Mucosa of descending colon (tissue), 3 donors: Measurements from ENCODE around the gene CWF19L1. TPM values are rescaled to one million over a fixed set of nuclear protein-coding genes. Genes with fewer than 3 reads are reported as not detected.
"Not testable (repeated sequence)": the region's sequence is repeated elsewhere in the genome, so short reads cannot be mapped to it uniquely, and the experiment has no call there.

ENCODE experiments used
- ATAC-seq: fragments of 200-7000 bp; cut with Tn5 transposase; one replicate; pipeline ENCODE4 v1.9.1; 2020; ENCODE audit warnings: mild to moderate bottlenecking, moderate library complexity
- DNase-seq, 3 donors: peaks; one replicate each; pipeline ENCODE4 v3.0.0-alpha.2; 2020
- H3K36me3 ChIP-seq: fragments of 200-600 bp; one replicate; pipeline ENCODE4 v1.8.0; 2021; ENCODE audit warnings: low read depth, mild to moderate bottlenecking
- H3K4me1 ChIP-seq: fragments of 200-600 bp; one replicate; pipeline ENCODE4 v1.8.0; 2021; ENCODE audit warnings: low read depth, mild to moderate bottlenecking
- H3K4me3 ChIP-seq: fragments of 200-600 bp; one replicate; pipeline ENCODE4 v1.8.0; 2021; ENCODE audit warnings: mild to moderate bottlenecking
- H3K9me3 ChIP-seq: fragments of 200-600 bp; one replicate; pipeline ENCODE4 v1.8.0; 2021; ENCODE audit warnings: mild to moderate bottlenecking
- CTCF ChIP-seq: fragments of 200-600 bp; IDR thresholded peaks from one replicate; pipeline ENCODE4 v1.8.0; 2022; ENCODE audit warnings: antibody characterized with exemption, mild to moderate bottlenecking
- intact Hi-C, 2 donors: fragments of 100-400 bp; cut with DNase I in 1 of 2; cut with micrococcal nuclease in 1 of 2; formaldehyde crosslinking; loops; one replicate each; pipeline versions ENCODE4 v1.11.0 to v1.11.1; 2022; cut with DNase I, micrococcal nuclease
- total RNA-seq, 3 donors: library from RNA; stranded (reverse); fragmentation: NEBNext Ultra II Directional in 2 of 3; extraction: Animal tissue kit (Norgen Biotek cat#: 25700) in 2 of 3; gene quantifications; one replicate each; pipeline versions ENCODE4 v1.2.1 to v1.2.4, GENCODE V29; 2021 to 2023
- donor health status: DM: no; HTN: no; CAD: no; lungs with moderate emphysema.
- donor health status: DM: no; HTN: no; CAD: no.
- donor health status: DM: no; HTN: yes; CAD: no.

CWF19L1 gene
- total RNA-seq, 3 donors from 2014 or later = 15.5 to 17.0 (median 16.6) TPM

GRCh38 chr10:100289641-100290040 lies 22.2 kb upstream of the CWF19L1 start:
- DNase-seq (no peak), ATAC-seq (no peak)
- no peaks in the 10 kb centered on the region for H3K9me3 ChIP-seq
- TF ChIP-seq CTCF = no peak
- peaks cover 8% of the 10 kb centered on the region for H3K4me1 ChIP-seq
- intact Hi-C loops = no loop called here
- no peaks in the 10 kb centered on the region for H3K36me3 ChIP-seq
- no peak overlapping the region for H3K4me3 ChIP-seq

- no peaks in the 10 kb centered on the region for H3K9me3 ChIP-seq
- H3K4me1 ChIP-seq = peaks cover 8% of the 10 kb centered on the region
- intact Hi-C loops = no loop called here
- no peak overlapping the region for H3K4me3 ChIP-seq
- no peaks in the 10 kb centered on the region for H3K36me3 ChIP-seq
- ATAC-seq = no peak
- DNase-seq = no peak
- TF ChIP-seq CTCF = no peak
Observed at GRCh38 chr10:100288196-100288595, 20.8 kb upstream of the CWF19L1 start.

- Histone ChIP-seq H3K36me3 (no peaks in the 10 kb centered on the region), H3K9me3 (no peaks in the 10 kb centered on the region), H3K4me1 (peaks cover 8% of the 10 kb centered on the region), H3K4me3 (no peak overlapping the region)
- no peak for DNase-seq
- intact Hi-C loops = no loop called here
- ATAC-seq = no peak
- no peak for TF ChIP-seq CTCF
Observed at GRCh38 chr10:100287756-100288155, 20.3 kb upstream of the CWF19L1 start.

- no peaks in the 10 kb centered on the region for H3K9me3 ChIP-seq
- no peaks in the 10 kb centered on the region for H3K36me3 ChIP-seq
- peaks cover 8% of the 10 kb centered on the region for H3K4me1 ChIP-seq
- ATAC-seq (peak; percentile 98), DNase-seq (peak; percentile 84 to 91 (median 89))
- intact Hi-C loops = no loop called here
- peak within 1 kb of the TSS; percentile 86 for H3K4me3 ChIP-seq
- TF ChIP-seq CTCF = no peak
Observed at GRCh38 chr10:100286051-100287033, 18.9 kb upstream of the CWF19L1 start, which contains the start of gene BLOC1S2. BLOC1S2 (minus strand) TSS chr10:100286680; CDS start chr10:100286659, 21 bp downstream.

- ATAC-seq, intact Hi-C loops: not testable (repeated sequence)
Observed at GRCh38 chr10:100285326-100285725, 17.9 kb upstream of the CWF19L1 start.

GRCh38 chr10:100282907-100283306 lies 15.5 kb upstream of the CWF19L1 start:
- no peak for TF ChIP-seq CTCF
- Histone ChIP-seq H3K4me3 (no peak overlapping the region), H3K4me1 (peaks cover 8% of the 10 kb centered on the region), H3K9me3 (no peaks in the 10 kb centered on the region), H3K36me3 (no peaks in the 10 kb centered on the region)
- DNase-seq (no peak), ATAC-seq (no peak)
- intact Hi-C loops = no loop called here

More at GRCh38 chr10:100285326-100285725, 17.9 kb upstream of the CWF19L1 start:
- not testable (repeated sequence) for DNase-seq, H3K4me3 ChIP-seq, H3K4me1 ChIP-seq, H3K36me3 ChIP-seq, H3K9me3 ChIP-seq

- H3K36me3 ChIP-seq, intact Hi-C loops, H3K9me3 ChIP-seq, DNase-seq, H3K4me1 ChIP-seq, ATAC-seq, H3K4me3 ChIP-seq: not testable (repeated sequence)
Observed at GRCh38 chr10:100276971-100277370, 9.5 kb upstream of the CWF19L1 start.
